Breast epithelium (tissue), 3 donors: ENCODE results near the gene KLC1.

ENCODE experiments used
- POLR2A ChIP-seq: fragments of 450-650 bp; IDR thresholded peaks from one replicate; pipeline ENCODE4 v1.6.1; 2016; ENCODE audit warnings: antibody characterized with exemption, mild to moderate bottlenecking, moderate library complexity
- POLR2AphosphoS5 ChIP-seq, 3 donors: sonication (generic); formaldehyde crosslinking; IDR thresholded peaks; one replicate each; pipeline ENCODE4 v1.6.1; 2017; ENCODE audit warnings: antibody characterized with exemption in 3 of 3
- TF ChIP-seq, protein P1 (sequence below), 3 donors: fragments of 450-650 bp; IDR thresholded peaks; one replicate each; pipeline ENCODE4 v1.5.1; 2016 to 2017; ENCODE audit warnings: antibody characterized with exemption in 3 of 3, mild to moderate bottlenecking in 3 of 3, moderate library complexity in 3 of 3

- TF ChIP-seq, protein P1, sequence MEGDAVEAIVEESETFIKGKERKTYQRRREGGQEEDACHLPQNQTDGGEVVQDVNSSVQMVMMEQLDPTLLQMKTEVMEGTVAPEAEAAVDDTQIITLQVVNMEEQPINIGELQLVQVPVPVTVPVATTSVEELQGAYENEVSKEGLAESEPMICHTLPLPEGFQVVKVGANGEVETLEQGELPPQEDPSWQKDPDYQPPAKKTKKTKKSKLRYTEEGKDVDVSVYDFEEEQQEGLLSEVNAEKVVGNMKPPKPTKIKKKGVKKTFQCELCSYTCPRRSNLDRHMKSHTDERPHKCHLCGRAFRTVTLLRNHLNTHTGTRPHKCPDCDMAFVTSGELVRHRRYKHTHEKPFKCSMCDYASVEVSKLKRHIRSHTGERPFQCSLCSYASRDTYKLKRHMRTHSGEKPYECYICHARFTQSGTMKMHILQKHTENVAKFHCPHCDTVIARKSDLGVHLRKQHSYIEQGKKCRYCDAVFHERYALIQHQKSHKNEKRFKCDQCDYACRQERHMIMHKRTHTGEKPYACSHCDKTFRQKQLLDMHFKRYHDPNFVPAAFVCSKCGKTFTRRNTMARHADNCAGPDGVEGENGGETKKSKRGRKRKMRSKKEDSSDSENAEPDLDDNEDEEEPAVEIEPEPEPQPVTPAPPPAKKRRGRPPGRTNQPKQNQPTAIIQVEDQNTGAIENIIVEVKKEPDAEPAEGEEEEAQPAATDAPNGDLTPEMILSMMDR (IDR thresholded peaks at IDR 0.05) = no peak
- no peak for TF ChIP-seq POLR2A
- no peak for TF ChIP-seq POLR2AphosphoS5 (IDR thresholded peaks at IDR 0.05)
Observed at GRCh38 chr14:103702497-103703432, 73.8 kb downstream of the KLC1 start.
